Thyroid gland (tissue), 4 donors: Measurements from ENCODE around the gene UBTD1. TPM values are rescaled to one million over a fixed set of nuclear protein-coding genes. Genes with fewer than 3 reads are reported as not detected.

Experiments
- DNase-seq, 2 donors: peaks; one replicate each; pipeline ENCODE4 v3.0.0-alpha.2; 2019
- H3K27ac ChIP-seq, 3 donors: fragments of 200-600 bp; sonication (generic); 1 replicate in 2 of 3; 2 replicates in 1 of 3; pipeline ENCODE4 v1.5.1; 2016 to 2019; ENCODE audit warnings: mild to moderate bottlenecking in 1 of 3, moderate library complexity in 1 of 3
- H3K27me3 ChIP-seq: fragments of 200-600 bp; sonication (generic); one replicate; pipeline ENCODE4 v1.5.1; 2019
- H3K36me3 ChIP-seq, 2 donors: fragments of 200-600 bp; sonication (generic); one replicate each; pipeline ENCODE4 v1.5.1; 2016 to 2019
- H3K4me1 ChIP-seq, 2 donors: fragments of 200-600 bp; sonication (generic); one replicate each; pipeline ENCODE4 v1.5.1; 2017 to 2019
- H3K4me3 ChIP-seq, 3 donors: fragments of 200-600 bp; sonication (generic); replicated peaks in 1 of 3; 1 replicate in 2 of 3; 2 replicates in 1 of 3; pipeline ENCODE4 v1.5.1; 2016; ENCODE audit warnings: mild to moderate bottlenecking in 1 of 3
- H3K9me3 ChIP-seq: fragments of 200-600 bp; sonication (generic); one replicate; pipeline ENCODE4 v1.5.1; 2017
- POLR2A ChIP-seq, 2 donors: fragments of 450-650 bp; IDR thresholded peaks; one replicate each; pipeline ENCODE4 v1.6.1; 2017; ENCODE audit warnings: antibody characterized with exemption in 2 of 2, mild to moderate bottlenecking in 2 of 2, moderate library complexity in 1 of 2
- WGBS, 2 donors: methylation state at CpG; one replicate each; pipeline ENCODE4 v1.1.5; 2017; 5-methylcytosine and 5-hydroxymethylcytosine counted together
- intact Hi-C: fragments of 100-400 bp; cut with DNase I; formaldehyde crosslinking; loops from one replicate; pipeline ENCODE4 v1.15.1; 2023
- total RNA-seq, 4 donors: library from RNA; depleted of rRNA; stranded (reverse); fragments of >200 nt; gene quantifications; one replicate each; pipeline ENCODE4 v1.2.3, GENCODE V29; 2016
- TF ChIP-seq, protein P1 (sequence below), 6 experiments: fragments of 200-600 bp in 3 of 6; fragments of 450-650 bp in 3 of 6; sonication (generic) in 3 of 6; IDR thresholded peaks; one replicate each; pipeline ENCODE4 v1.5.1; 2016 to 2019; ENCODE audit warnings: antibody characterized with exemption in 6 of 6, mild to moderate bottlenecking in 2 of 6, inconsistent platforms in 1 of 6, moderate library complexity in 1 of 6

The UBTD1 gene
- total RNA-seq, 4 donors from 2014 or later: 7.8 to 27.8 (median 20.0) TPM

DNA sequence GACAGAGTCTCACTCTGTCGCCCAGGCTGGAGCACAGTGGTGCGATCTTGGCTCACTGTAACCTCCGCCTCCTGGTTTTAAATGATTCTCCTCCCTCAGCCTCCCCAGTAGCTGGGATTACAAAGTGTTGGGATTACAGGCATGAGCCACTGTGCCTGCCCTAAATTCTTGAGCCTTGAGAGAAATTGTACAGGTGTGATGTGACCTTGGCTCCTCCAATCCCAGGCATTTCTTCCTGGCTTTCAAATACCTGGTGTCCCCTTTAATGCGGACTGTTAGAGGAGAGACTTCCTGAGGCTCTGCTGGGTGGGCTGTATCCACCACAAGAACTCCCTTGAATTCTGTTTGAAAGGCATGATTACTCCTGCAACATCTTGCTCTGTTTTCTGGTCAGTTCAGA, 119.6 kb downstream of the UBTD1 start:
- no peaks in the 10 kb centered on the region for H3K9me3 ChIP-seq
- intact Hi-C loops: no loop called here
- no peak overlapping the region for H3K27ac ChIP-seq
- no peaks in the 10 kb centered on the region for H3K27me3 ChIP-seq
- DNase-seq: no peak
- H3K4me3 ChIP-seq: no peak overlapping the region
- no peaks in the 10 kb centered on the region for H3K36me3 ChIP-seq
- 92 to 93% methylated on average over 4 of the region's 4 CpGs for WGBS, 2 donors
- H3K4me1 ChIP-seq: no peaks in the 10 kb centered on the region
- TF ChIP-seq POLR2A (IDR thresholded peaks at IDR 0.05): no peak
- TF ChIP-seq, protein P1, sequence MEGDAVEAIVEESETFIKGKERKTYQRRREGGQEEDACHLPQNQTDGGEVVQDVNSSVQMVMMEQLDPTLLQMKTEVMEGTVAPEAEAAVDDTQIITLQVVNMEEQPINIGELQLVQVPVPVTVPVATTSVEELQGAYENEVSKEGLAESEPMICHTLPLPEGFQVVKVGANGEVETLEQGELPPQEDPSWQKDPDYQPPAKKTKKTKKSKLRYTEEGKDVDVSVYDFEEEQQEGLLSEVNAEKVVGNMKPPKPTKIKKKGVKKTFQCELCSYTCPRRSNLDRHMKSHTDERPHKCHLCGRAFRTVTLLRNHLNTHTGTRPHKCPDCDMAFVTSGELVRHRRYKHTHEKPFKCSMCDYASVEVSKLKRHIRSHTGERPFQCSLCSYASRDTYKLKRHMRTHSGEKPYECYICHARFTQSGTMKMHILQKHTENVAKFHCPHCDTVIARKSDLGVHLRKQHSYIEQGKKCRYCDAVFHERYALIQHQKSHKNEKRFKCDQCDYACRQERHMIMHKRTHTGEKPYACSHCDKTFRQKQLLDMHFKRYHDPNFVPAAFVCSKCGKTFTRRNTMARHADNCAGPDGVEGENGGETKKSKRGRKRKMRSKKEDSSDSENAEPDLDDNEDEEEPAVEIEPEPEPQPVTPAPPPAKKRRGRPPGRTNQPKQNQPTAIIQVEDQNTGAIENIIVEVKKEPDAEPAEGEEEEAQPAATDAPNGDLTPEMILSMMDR (IDR thresholded peaks at IDR 0.05): no peak

DNA sequence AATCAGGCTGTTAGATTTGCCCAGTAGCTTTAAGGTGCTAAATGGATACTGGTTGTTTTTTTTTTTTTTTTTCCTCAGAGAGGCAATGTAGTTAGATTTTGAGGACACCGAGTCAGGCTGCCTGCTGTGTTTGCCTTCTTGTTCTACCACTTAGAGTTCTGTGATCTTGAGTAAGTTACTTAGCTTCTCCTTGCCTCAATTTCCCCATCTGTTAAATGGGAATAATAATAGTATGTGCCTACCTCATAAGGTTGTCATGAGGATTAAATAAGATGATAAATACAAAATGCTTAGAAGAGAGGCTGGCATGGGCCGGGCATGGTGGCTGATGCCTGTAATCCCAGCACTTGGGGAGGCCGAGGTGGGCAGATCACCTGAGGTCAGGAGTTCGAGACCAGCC, 120.0 kb downstream of the UBTD1 start:
- DNase-seq: no peak
- H3K36me3 ChIP-seq: no peaks in the 10 kb centered on the region
- 94 to 96% methylated on average over 4 of the region's 4 CpGs for WGBS, 2 donors

More for the DNA sequence above, 120.0 kb downstream of the UBTD1 start:
- no peaks in the 10 kb centered on the region for H3K27me3 ChIP-seq
- no peaks in the 10 kb centered on the region for H3K4me1 ChIP-seq
- H3K27ac ChIP-seq: no peak overlapping the region
- no peaks in the 10 kb centered on the region for H3K9me3 ChIP-seq
- intact Hi-C loops: no loop called here
- TF ChIP-seq, protein P1 (IDR thresholded peaks at IDR 0.05): no peak
- TF ChIP-seq POLR2A (IDR thresholded peaks at IDR 0.05): no peak
- H3K4me3 ChIP-seq: no peak overlapping the region

Other genes with a start within 250 kb of the UBTD1 start
- gene ARHGAP19, start 206.3 kb upstream of the UBTD1 start, total RNA-seq: 10 to 100 TPM in 1 of 4 donors, 1 to 10 TPM in 3; 7.0 to 11.0 (median 8.5) TPM
- 1 to 10 TPM; 5.3 to 8.7 (median 6.6) TPM for gene FRAT1, start 179.7 kb upstream of the UBTD1 start, total RNA-seq
- 10 to 100 TPM; 19.5 to 23.2 (median 21.8) TPM for gene FRAT2, start 164.2 kb upstream of the UBTD1 start, total RNA-seq
- 10 to 100 TPM in 3 of 4 donors, 1 to 10 TPM in 1; 8.3 to 27.4 (median 15.0) TPM for gene RRP12, start 97.6 kb upstream of the UBTD1 start, total RNA-seq
- gene PGAM1, start 72.7 kb upstream of the UBTD1 start, total RNA-seq: 100 to 1,000 TPM; 157 to 269 (median 191) TPM
- 10 to 100 TPM; 23.6 to 51.1 (median 29.2) TPM for gene EXOSC1, start 52.9 kb upstream of the UBTD1 start, total RNA-seq
- 10 to 100 TPM; 36.1 to 52.5 (median 36.5) TPM for gene ZDHHC16, start 52.7 kb upstream of the UBTD1 start, total RNA-seq
- gene MMS19, start 502 bp upstream of the UBTD1 start, total RNA-seq: 10 to 100 TPM; 64.7 to 85.7 (median 75.2) TPM
- not detected for gene ANKRD2, start 73.9 kb downstream of the UBTD1 start, total RNA-seq
- gene HOGA1, start 85.5 kb downstream of the UBTD1 start, total RNA-seq: 1 to 10 TPM in 2 of 4 donors, under 1 TPM in 2; 0.67 to 4.5 (median 0.93) TPM
- 1 to 10 TPM in 2 of 4 donors, not detected in 2; 1.0 to 1.1 TPM for gene C10orf62, start 90.8 kb downstream of the UBTD1 start, total RNA-seq
- 10 to 100 TPM in 2 of 4 donors, 1 to 10 TPM in 2; 4.6 to 18.9 (median 9.7) TPM for gene MORN4, start 134.6 kb downstream of the UBTD1 start, total RNA-seq
- 10 to 100 TPM; 19.9 to 31.3 (median 24.1) TPM for gene PI4K2A, start 141.7 kb downstream of the UBTD1 start, total RNA-seq
- gene AVPI1, start 188.3 kb downstream of the UBTD1 start, total RNA-seq: 10 to 100 TPM in 2 of 4 donors, 1 to 10 TPM in 2; 6.7 to 17.8 (median 11.2) TPM
- gene MARVELD1, start 214.8 kb downstream of the UBTD1 start, total RNA-seq: 10 to 100 TPM in 2 of 4 donors, 1 to 10 TPM in 2; 6.0 to 46.6 (median 10.5) TPM
- 10 to 100 TPM; 18.4 to 43.5 (median 24.8) TPM for gene ZFYVE27, start 238.2 kb downstream of the UBTD1 start, total RNA-seq